PFSK-1 (cell line): ENCODE data around the gene ANO9.

Source experiments
- POLR2AphosphoS5 ChIP-seq: IDR thresholded peaks from 2 replicates; pipeline ENCODE4 v1.6.1; 2012; ENCODE audit warnings: low read depth, mild to moderate bottlenecking, control low read depth, low read length, moderate library complexity
- SIN3A ChIP-seq: IDR thresholded peaks from 2 replicates; pipeline ENCODE4 v1.6.1; 2012; ENCODE audit warnings: mild to moderate bottlenecking, low read length, moderate library complexity, borderline replicate concordance; ENCODE audit not compliant: insufficient read depth

DNA sequence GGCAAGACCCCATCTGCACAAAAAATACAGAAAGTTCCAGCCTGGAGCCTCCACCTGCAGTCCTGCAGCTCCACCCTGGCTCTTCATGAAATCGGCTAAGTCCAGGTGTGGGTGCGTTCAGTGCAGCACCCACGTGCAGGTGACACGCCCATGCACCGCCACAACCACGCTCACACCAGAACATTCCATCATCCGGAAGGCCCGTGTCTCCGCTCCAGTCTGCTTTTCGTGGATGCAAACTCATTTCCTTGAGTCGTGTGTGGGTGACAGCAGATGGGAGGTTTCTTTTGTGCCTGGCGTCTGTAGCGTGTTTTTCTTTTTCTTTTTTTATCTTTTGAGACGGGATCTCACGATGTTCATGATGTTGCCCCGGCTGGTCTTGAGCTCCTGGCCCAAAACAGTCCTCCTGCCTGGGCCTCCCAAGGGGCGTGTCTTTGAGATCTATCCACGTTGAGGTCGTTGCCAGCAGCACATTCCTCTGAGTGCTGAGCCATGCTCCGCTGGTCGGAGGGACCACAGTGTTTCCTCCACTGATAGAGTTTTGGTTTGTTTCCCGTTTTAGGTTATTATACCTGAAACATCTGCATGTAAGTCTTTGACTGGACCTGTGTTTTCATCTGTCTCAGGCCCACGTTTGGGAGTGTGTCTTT is 15.4 kb upstream of the ANO9 start:
- TF ChIP-seq POLR2AphosphoS5 (no peak), SIN3A (no peak)
